SU-DHL-6 (cell line): ENCODE measurements around the gene DSTN.
"Not testable (repeated sequence)": the region's sequence is repeated elsewhere in the genome, so short reads cannot be mapped to it uniquely, and the experiment has no call there.

Experiments
- H2AFZ ChIP-seq: fragments of 200-600 bp; sonication (generic); 2 replicates; pipeline ENCODE4 v1.6.1; 2014; ENCODE audit warnings: low read depth, mild to moderate bottlenecking, moderate library complexity, mixed read lengths, antibody characterized with exemption, low read length; ENCODE audit not compliant: severe bottlenecking
- H3F3A ChIP-seq: fragments of 200-600 bp; shearing (Covaris generic); 2 replicates; pipeline ENCODE4 v1.6.0; 2016; ENCODE audit warnings: antibody characterized with exemption, mild to moderate bottlenecking; ENCODE audit not compliant: insufficient read depth
- H3K27ac ChIP-seq: fragments of 200-600 bp; sonication (generic); 2 replicates; pipeline ENCODE4 v1.5.1; 2016; ENCODE audit warnings: low read depth, mild to moderate bottlenecking, low read length, moderate library complexity, mixed read lengths
- H3K27me3 ChIP-seq: fragments of 200-600 bp; sonication (generic), shearing (Covaris generic); 2 replicates; pipeline ENCODE4 v1.6.0; 2014; ENCODE audit warnings: mild to moderate bottlenecking, low read length
- H3K36me3 ChIP-seq: fragments of 200-600 bp; sonication (generic); 2 replicates; pipeline ENCODE4 v1.6.1; 2014; ENCODE audit warnings: mild to moderate bottlenecking, low read length, mixed read lengths
- H3K4me2 ChIP-seq: fragments of 300-600, 200-600 bp; shearing (Covaris generic), sonication (generic); 2 replicates; pipeline ENCODE4 v1.6.0; 2014; ENCODE audit warnings: low read length, low read depth, mild to moderate bottlenecking; ENCODE audit not compliant: poor library complexity, severe bottlenecking
- H3K4me3 ChIP-seq: fragments of 200-600 bp; sonication (generic); 2 replicates; pipeline ENCODE4 v1.5.1; 2014; ENCODE audit warnings: antibody characterized with exemption, low read length, mild to moderate bottlenecking, mixed read lengths; ENCODE audit not compliant: insufficient read depth, poor library complexity, severe bottlenecking
- H3K79me2 ChIP-seq: fragments of 200-600 bp; sonication (generic); 2 replicates; pipeline ENCODE4 v1.6.1; 2014; ENCODE audit warnings: mild to moderate bottlenecking, low read length, moderate library complexity; ENCODE audit not compliant: insufficient read depth
- H3K9ac ChIP-seq: fragments of 200-600 bp; sonication (generic); 2 replicates; pipeline ENCODE4 v1.7.0; 2014; ENCODE audit warnings: mild to moderate bottlenecking, low read length
- H3K9me2 ChIP-seq: fragments of 200-600 bp; sonication (generic); replicated peaks from 2 replicates; pipeline ENCODE4 v1.6.1; 2014; ENCODE audit warnings: low read length; ENCODE audit not compliant: insufficient read depth
- H3K9me3 ChIP-seq: fragments of 200-600 bp; sonication (generic); 2 replicates; pipeline ENCODE4 v1.6.1; 2014; ENCODE audit warnings: low read length, mixed read lengths; ENCODE audit not compliant: insufficient read depth
- H4K20me1 ChIP-seq: fragments of 200-600 bp; sonication (generic); 2 replicates; pipeline ENCODE4 v1.6.1; 2014; ENCODE audit warnings: low read depth, mild to moderate bottlenecking, antibody characterized with exemption, low read length, moderate library complexity, mixed read lengths
- CTCF ChIP-seq: fragments of 200-600 bp; sonication (generic); IDR thresholded peaks from one replicate; pipeline ENCODE4 v1.5.1; 2017; ENCODE audit warnings: antibody characterized with exemption, mild to moderate bottlenecking, low read length, moderate library complexity; ENCODE audit not compliant: insufficient read depth, poor library complexity, severe bottlenecking
- EZH2phosphoT487 ChIP-seq: fragments of 200-600 bp; sonication (generic), shearing (Covaris generic); conservative IDR thresholded peaks from 2 replicates; pipeline ENCODE4 v1.6.1; 2018; ENCODE audit warnings: mild to moderate bottlenecking, antibody characterized with exemption, low read length, moderate library complexity, mixed read lengths

The DSTN gene

GRCh38 chr20:17657898-17658647, 88.2 kb downstream of the DSTN start:
- no peaks in the 10 kb centered on the region for H3K36me3 ChIP-seq
- no peaks in the 10 kb centered on the region for H3F3A ChIP-seq
- H3K9me3 ChIP-seq, result no peaks in the 10 kb centered on the region
- no peaks in the 10 kb centered on the region for H3K27me3 ChIP-seq
- no peak overlapping the region for H3K27ac ChIP-seq
- no peak overlapping the region for H3K4me2 ChIP-seq
- H3K9ac ChIP-seq, result no peak overlapping the region
- no peaks in the 10 kb centered on the region for H3K79me2 ChIP-seq
- H3K9me2 ChIP-seq, result no peaks in the 10 kb centered on the region
- no peaks in the 10 kb centered on the region for H4K20me1 ChIP-seq
- no peak for TF ChIP-seq EZH2phosphoT487
- no peak for TF ChIP-seq CTCF
- H2AFZ ChIP-seq, result no peak overlapping the region
- H3K4me3 ChIP-seq, result no peak overlapping the region

GRCh38 chr20:17658648-17658993, 88.7 kb downstream of the DSTN start:
- no peak for TF ChIP-seq EZH2phosphoT487
- TF ChIP-seq CTCF, result no peak
- Histone ChIP-seq H3K27ac (no peak overlapping the region), H3K9me2 (no peaks in the 10 kb centered on the region), H3K27me3 (no peaks in the 10 kb centered on the region), H4K20me1 (no peaks in the 10 kb centered on the region), H3K36me3 (no peaks in the 10 kb centered on the region), H3K4me2 (no peak overlapping the region), H3K9ac (no peak overlapping the region), H3K4me3 (no peak overlapping the region), H3K79me2 (no peaks in the 10 kb centered on the region), H3K9me3 (no peaks in the 10 kb centered on the region), H3F3A (no peaks in the 10 kb centered on the region), H2AFZ (no peak overlapping the region)

- H3K27me3 ChIP-seq, H2AFZ ChIP-seq, H3K36me3 ChIP-seq, H3K4me2 ChIP-seq, H3F3A ChIP-seq, H3K79me2 ChIP-seq, H3K4me3 ChIP-seq, H4K20me1 ChIP-seq, H3K9me3 ChIP-seq, H3K9me2 ChIP-seq, H3K27ac ChIP-seq, H3K9ac ChIP-seq: not testable (repeated sequence)
These were observed 89.5 kb downstream of the DSTN start for GRCh38 chr20:17659344-17659743.
